ENCODE measurements around the gene ANKRD65.
"Not testable (repeated sequence)": the region's sequence is repeated elsewhere in the genome, so short reads cannot be mapped to it uniquely, and the experiment has no call there.

ANKRD65 gene

GRCh38 chr1:1421147-1421906 lies at the start of gene ANKRD65:
Gene ANKRD65, minus strand, starts transcription at chr1:1421276. Its CDS starts 271 bp downstream, at chr1:1421005.
- DNase-seq, result no peak

DNA sequence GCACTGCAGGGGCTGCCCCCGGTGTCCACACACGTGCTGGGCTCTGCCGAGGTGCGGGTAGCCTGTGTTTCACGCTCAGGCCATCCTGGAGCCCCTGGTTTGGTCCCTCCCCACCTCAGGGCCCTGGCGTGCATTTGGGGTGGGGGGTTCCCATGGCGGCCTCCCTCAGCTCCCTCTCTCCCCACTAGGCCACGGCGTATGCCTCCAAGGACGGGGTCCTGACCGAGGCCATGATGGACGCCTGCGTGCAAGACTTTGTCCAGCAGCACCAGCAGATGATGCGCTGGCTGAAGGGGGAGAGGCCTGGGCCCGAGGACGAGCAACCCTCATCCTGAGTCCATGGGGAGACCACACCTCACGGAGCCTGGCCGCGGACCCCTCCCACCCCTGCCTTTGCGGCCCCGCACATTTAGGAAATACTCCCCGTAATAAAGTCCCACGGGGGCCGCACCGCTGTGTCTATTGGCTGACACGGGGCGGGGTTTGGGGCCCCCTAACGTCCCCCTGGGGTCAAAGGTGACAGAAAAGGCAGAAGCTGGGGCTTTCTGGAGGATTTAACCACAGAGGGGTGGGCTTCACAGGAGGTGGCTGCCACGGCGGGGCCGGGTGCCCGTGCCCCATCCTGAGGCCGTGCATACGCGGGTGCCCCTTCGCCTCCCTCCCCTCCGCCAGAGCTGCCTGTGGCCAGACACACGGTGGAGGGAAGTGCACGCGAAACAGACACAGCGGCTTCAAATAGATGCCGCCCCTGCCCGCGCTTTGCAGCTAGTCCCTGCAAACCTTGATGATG lies 47.3 kb upstream of the ANKRD65 start:
- not testable (repeated sequence) for DNase-seq

DNA sequence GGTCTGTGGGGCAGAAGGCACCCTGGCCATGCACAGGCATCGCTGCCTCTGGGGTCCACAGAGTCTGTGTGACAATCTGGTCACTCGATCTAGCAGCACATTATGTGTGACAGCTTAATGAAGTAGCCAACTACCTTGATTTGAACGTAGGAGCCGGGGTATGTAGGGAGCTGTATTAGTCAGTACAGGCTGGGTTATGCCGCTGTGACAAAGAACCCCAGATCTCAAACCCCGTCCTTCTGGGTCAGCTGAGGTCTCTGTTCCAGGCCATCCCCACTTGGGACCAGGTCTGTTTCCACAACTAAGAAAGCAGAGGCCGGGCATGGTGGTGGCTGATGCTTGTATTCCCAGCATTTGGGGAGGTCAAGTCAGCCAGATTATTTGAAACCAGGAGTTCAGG lies 42.2 kb upstream of the ANKRD65 start:
- DNase-seq, result no peak

- DNase-seq, result no peak
Observed at GRCh38 chr1:1462318-1462966, 41.4 kb upstream of the ANKRD65 start.

DNA sequence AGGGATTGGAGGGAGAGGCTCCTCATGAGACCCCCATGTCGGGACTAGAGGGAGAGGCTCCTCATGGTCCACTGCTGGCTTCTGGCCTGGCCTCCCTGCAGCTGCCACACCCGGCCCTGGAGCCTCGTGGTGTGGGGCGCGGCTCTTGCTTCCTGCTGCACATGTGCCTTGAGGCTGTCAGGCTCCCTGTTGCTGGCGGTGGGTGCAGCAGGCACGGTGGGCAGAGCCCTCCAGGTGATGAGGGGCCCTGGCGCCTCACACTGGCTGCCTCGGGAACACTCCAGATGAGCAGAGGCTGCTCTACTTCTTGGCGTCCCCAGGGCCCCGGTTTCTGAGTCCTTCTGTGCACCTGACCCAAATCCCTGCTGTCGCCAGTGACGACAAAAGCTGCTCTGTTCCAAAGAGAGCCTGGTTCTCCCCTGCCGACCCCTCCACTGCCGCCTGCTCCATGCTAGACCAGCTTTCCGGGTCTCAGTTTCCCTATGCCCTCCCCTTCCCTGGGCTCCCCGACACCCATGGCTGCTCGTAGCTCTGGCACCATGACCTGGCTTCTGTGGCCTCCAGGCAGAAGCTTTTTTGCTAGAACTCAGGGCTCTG lies 40.7 kb upstream of the ANKRD65 start:
- no peak for DNase-seq

DNA sequence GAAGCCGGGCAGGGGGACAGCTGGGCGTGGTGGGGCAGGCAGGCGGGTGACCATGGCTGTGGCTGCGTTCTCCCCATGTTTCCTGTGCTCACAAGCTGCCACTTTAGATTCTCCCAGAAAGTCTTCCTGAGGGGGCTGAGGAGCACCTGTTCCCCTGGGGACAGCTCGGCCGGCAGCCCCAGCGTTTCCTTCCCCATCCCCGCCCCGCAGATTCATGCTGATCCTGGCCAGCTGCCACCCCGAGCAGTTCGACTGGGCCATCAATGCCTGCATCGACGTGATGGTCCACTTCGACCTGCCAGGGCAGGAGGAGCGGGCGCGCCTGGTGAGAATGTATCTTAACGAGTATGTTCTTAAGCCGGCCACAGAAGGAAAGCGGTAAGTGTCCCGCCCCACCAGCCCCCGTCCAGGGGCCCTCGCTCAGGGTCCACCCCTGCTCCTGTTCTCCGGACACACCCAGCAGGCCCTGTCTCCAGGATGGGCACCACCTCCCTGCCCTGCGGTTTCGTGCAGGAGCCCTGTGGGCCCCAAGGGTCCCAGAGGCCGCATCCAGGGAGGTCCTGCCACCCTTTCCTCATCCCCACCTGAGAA lies 39.6 kb upstream of the ANKRD65 start:
- no peak for DNase-seq

- DNase-seq, result not testable (repeated sequence)
Observed at GRCh38 chr1:1459711-1460110, 38.6 kb upstream of the ANKRD65 start.

- DNase-seq, result not testable (repeated sequence)
Observed at GRCh38 chr1:1459156-1459555, 38.1 kb upstream of the ANKRD65 start.

DNA sequence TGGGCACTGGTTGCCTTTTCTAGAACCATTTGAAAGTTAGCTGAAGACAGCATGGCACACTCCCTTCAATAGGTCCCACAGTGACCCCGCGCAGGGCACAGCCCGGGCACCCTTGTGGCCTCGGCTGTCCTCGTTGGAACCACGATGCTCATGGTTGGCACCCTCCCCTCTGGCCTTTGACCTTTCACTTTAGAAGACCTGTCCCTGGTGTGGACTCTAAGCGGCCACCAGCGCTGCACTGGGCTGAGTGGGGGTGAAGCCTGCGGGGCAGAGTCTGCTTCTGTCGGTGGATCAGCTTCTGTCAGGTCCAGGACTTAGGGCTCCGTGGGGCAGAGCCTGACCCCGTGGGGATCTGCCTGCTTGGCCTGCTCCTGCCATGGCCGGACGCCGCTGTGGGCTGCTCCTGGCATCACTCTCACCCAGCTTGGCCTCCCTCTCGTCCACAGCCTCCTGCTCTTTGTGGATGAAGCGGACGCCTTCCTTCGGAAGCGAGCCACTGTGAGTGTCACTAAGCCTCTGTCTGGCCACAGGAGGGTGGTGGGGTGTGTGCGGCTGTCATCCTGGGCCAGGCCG lies 35.7 kb upstream of the ANKRD65 start:
- DNase-seq, result not testable (repeated sequence)

DNA sequence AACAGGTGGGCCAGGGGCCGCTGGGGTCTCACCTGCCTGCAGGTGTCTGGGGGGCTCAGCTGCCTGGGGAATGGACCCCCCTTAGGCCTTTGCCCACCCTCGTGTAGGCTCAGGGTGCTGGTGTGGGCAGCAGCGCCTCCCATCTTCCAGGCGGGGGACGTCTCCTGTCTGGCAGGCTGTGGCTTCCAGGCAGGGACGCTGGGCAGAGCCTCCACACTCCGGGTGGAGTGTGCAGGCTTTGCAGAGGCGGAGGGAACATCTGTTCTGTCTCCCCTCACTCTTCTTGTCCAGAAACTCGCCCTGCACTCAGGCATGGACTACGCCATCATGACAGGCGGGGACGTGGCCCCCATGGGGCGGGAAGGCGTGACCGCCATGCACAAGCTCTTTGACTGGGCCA lies 34.9 kb upstream of the ANKRD65 start:
- DNase-seq, result not testable (repeated sequence)

- no peak for DNase-seq
Observed at GRCh38 chr1:1455366-1455884, 34.3 kb upstream of the ANKRD65 start.

GRCh38 chr1:1454286-1455056 lies 33.4 kb upstream of the ANKRD65 start:
- not testable (repeated sequence) for DNase-seq

GRCh38 chr1:1452882-1453281 lies 31.8 kb upstream of the ANKRD65 start:
- no peak for DNase-seq

DNA sequence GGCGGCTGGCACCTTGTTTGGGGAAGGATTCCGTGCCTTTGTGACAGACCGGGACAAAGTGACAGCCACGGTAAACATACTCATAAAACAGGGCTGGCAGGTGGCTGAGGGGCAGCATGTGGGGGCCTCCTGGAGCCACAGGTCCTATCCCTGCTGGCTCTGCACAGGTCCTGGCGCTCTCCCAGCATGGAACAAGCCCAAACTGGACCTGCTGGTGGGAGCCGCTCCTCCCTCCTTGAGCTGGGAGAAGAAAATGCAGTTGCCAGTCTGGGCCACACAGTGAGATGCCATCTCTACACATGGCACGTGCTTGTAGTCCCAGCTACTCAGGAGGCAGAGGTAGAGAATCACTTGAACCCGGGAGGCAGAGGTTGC lies 31.3 kb upstream of the ANKRD65 start:
- not testable (repeated sequence) for DNase-seq

GRCh38 chr1:1451696-1452364 lies 30.8 kb upstream of the ANKRD65 start:
- DNase-seq, result no peak

DNA sequence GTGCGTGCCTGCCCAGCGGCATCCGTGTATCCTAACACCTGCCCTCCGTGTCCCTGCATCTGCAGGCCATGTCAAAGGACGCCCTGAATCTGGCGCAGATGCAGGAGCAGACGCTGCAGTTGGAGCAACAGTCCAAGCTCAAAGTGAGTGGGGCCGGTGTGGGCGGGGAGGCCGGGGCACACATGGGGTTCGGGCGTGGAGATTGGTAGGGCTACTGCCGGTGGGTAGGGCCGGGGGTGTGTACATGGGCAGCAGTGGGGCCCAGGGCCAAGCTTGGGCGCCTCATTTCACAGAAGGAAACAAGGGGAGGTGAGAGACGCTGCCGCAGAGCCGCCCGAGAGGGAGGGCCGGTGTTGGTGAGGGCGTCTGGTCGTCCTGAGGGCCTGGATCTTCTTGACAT lies 29.5 kb upstream of the ANKRD65 start:
- DNase-seq, result not testable (repeated sequence)

DNA sequence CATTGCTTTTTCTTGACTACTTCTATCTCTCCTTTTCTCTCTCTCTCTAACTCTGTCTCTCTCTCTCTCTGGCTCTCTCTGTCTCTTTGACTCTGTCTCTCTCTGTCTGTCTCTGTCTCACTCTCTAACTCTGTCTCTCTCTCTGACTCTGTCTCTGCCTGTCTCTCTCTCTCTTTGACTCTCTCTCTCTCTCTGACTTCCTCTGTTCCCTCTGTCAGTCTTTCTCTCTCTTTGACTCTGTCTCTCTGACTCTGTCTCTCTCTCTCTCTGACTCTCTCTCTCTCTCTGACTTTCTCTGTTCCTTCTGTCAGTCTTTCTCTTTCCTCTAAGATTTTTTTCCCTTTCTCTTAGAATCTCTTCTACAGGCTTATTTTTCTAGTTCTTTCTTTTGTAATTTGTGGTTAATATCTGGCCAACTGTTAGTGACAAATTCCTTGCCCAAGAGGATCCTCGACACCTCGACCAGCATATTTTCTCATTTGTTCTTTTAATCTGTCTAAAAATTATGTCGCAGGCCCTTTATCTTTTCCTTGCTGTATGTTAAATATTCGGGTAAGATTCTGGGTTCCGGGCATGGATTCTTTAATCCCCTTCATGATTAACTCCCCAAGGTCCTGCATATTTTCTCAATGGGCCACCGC lies 28.1 kb upstream of the ANKRD65 start, which contains the start of gene ATAD3C:
Gene ATAD3C (plus strand): TSS at position 591 of the 641 bp plus-strand sequence. CDS start 995 bp downstream, outside the sequence.
- no peak for DNase-seq

- DNase-seq, result not testable (repeated sequence)
Observed at GRCh38 chr1:1446631-1447030, 25.6 kb upstream of the ANKRD65 start.

GRCh38 chr1:1442069-1442770 lies 21.1 kb upstream of the ANKRD65 start:
- no peak for DNase-seq
